Measurements from ENCODE around the gene VCAN. TPM values are rescaled to one million over a fixed set of nuclear protein-coding genes. Genes with fewer than 3 reads are reported as not detected.

VCAN gene
- total RNA-seq, 1 experiment from 2014 or later, result 31.7 TPM

DNA sequence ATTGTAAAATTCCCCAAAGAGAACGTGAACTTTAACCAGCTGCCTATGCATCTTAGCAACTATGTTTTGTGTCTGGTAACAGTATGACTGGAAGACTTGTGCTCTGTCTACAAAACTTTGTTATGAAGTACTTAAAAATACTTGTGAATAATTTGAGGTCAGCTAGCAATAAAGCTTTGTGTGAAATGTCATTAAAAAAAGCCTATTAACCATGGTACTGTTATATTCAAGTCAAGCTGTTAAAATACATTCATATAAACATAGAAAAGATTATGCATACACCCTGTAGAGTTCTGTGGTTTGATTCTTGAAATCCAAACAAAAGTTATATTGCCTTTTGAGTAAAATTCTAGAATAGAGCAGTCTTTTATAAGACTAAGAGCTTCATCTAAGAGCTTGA lies 60.1 kb downstream of the VCAN start:
- no peak for DNase-seq (ENCODE audit: low spot score)

DNA sequence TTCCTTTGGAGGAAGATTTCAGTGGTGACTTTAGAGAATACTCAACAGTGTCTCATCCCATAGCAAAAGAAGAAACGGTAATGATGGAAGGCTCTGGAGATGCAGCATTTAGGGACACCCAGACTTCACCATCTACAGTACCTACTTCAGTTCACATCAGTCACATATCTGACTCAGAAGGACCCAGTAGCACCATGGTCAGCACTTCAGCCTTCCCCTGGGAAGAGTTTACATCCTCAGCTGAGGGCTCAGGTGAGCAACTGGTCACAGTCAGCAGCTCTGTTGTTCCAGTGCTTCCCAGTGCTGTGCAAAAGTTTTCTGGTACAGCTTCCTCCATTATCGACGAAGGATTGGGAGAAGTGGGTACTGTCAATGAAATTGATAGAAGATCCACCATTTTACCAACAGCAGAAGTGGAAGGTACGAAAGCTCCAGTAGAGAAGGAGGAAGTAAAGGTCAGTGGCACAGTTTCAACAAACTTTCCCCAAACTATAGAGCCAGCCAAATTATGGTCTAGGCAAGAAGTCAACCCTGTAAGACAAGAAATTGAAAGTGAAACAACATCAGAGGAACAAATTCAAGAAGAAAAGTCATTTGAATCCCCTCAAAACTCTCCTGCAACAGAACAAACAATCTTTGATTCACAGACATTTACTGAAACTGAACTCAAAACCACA lies 67.4 kb downstream of the VCAN start:
- DNase-seq (ENCODE audit: low spot score), result no peak

DNA sequence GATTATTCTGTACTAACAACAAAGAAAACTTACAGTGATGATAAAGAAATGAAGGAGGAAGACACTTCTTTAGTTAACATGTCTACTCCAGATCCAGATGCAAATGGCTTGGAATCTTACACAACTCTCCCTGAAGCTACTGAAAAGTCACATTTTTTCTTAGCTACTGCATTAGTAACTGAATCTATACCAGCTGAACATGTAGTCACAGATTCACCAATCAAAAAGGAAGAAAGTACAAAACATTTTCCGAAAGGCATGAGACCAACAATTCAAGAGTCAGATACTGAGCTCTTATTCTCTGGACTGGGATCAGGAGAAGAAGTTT lies 67.9 kb downstream of the VCAN start:
- no peak for DNase-seq (ENCODE audit: low spot score)

DNA sequence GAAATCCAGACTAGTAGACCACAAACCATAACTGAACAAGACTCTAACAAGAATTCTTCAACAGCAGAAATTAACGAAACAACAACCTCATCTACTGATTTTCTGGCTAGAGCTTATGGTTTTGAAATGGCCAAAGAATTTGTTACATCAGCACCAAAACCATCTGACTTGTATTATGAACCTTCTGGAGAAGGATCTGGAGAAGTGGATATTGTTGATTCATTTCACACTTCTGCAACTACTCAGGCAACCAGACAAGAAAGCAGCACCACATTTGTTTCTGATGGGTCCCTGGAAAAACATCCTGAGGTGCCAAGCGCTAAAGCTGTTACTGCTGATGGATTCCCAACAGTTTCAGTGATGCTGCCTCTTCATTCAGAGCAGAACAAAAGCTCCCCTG lies 68.6 kb downstream of the VCAN start:
- DNase-seq (ENCODE audit: low spot score), result no peak

DNA sequence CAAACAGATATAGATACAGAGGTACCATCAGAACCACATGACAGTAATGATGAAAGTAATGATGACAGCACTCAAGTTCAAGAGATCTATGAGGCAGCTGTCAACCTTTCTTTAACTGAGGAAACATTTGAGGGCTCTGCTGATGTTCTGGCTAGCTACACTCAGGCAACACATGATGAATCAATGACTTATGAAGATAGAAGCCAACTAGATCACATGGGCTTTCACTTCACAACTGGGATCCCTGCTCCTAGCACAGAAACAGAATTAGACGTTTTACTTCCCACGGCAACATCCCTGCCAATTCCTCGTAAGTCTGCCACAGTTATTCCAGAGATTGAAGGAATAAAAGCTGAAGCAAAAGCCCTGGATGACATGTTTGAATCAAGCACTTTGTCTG lies 69.2 kb downstream of the VCAN start:
- no peak for DNase-seq (ENCODE audit: low spot score)

DNA sequence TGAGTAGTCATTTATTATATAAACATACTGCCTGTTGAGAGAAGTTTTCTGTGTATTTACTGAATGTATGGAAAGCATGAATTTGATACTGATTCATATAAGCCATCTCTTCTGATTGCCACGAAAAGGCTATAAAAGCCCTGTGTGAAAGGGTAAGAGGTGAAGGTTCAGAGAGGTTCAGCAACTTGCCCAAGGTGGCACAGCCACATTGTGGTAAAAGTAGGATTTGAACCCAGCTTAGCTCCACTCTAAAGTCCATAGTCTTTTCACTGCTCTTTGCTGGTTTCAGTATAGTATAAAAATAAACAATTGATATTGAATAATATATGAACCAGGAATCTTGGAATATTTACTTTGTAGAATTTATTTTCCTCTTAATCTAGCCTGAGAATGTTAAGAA lies 71.3 kb downstream of the VCAN start:
- DNase-seq (ENCODE audit: low spot score), result no peak

DNA sequence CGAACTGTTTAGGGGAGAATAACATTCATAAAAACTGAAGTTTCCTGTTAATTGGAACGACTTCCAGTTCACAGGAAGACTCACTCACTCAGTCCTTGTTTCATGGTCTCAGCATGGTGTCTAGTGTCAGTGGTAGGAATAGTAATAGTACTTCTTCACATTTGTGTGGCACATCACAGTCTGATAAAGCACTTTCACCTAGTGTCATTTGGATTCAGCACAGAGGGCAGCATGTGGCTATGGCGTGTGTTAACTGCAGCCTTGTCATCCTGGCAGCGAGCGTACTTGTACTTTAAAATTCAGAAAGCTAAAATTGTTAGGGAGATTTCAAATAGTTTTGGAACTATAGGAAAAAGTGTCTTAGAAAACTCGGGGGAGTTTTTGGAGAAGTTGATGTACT lies 72.4 kb downstream of the VCAN start:
- DNase-seq (ENCODE audit: low spot score), result no peak

DNA sequence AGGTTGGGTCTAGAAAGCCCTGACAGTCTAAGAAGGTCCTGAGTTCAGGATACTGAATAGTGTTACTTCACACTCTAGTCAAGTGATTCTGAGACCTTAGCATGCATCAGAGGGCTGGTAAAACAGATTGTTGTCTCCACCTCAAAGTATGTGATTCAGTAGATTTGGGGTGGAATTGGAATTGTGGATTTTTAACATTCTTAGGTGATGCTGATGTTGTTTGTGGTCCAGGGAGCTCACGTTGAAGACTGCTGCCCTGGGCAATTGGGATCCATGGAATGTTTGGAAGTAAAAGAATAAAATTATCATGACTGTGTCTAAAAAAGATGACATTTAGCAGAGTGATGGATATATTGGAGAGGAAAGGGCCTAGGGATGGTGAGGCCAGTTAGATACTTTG lies 75.6 kb downstream of the VCAN start:
- no peak for DNase-seq (ENCODE audit: low spot score)

DNA sequence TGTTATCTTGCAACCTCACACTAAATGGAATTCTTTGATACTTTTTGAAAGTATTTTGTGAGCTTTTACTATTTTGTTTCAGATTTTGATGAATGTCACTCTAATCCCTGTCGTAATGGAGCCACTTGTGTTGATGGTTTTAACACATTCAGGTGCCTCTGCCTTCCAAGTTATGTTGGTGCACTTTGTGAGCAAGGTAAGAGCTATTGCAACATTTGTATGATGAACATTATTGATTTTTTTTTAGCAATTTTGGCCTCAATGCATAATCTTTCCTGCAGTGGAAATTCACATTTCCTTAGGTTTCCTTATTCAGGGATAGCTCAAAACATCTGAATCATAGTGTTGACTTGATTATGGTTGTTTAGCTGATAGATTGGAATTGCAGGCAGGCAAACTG lies 76.3 kb downstream of the VCAN start:
- DNase-seq (ENCODE audit: low spot score), result no peak

DNA sequence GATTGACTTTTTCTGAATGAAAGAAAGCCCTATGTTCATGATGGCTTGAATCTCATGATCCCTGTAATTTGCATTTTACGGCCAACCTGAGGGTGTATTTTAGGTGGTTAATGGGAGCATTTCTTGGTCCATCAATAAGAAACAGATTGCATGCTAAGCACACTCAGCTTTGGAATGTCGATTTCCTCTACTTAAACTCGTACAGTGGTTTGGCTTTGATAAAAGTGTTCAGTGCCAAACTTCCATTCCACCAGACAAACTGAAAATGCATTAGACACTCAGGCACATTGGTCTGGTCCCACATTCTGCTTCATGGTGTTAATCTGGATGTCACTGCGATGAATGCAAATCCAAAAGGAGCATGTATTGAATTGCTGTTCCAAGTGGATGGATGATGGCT lies 77.0 kb downstream of the VCAN start:
- no peak for DNase-seq (ENCODE audit: low spot score)

DNA sequence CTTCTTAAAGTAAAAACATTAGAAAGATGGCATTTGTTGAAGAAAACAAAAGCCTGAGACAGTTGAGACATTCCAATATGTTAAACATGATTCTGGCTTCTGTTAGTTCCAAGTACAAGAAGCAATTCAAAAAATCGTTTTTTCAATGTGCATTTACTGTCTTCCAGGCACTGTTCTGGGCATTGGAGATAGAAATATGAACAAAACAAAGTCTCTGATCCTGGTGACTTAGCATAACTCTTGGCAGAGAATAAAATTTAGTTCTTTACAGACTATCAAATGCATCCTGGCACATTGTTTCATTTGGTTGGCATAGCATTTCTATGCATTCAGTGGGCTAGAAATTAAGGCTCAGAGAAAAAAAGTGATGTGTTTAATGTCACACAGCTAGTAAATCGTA lies 77.5 kb downstream of the VCAN start:
- no peak for DNase-seq (ENCODE audit: low spot score)

DNA sequence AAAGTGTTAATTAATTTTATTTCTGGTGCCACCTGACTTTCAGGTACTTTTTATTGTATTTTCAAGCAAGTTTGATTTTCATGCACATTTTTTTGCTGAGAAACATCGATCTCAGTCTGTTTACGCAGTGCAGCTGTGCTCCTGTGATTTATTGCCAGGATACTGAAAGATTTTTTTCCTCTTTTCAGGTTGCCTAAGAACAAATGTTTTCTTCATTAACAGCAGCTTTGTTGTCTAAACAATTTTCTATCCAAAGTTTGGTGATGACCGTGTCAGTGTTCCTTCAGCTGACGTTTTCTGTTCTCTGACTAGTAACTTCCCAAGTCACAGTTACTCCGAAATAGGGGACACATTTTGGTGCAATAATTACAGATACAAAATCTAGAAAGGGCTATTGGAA lies 78.1 kb downstream of the VCAN start:
- no peak for DNase-seq (ENCODE audit: low spot score)

DNA sequence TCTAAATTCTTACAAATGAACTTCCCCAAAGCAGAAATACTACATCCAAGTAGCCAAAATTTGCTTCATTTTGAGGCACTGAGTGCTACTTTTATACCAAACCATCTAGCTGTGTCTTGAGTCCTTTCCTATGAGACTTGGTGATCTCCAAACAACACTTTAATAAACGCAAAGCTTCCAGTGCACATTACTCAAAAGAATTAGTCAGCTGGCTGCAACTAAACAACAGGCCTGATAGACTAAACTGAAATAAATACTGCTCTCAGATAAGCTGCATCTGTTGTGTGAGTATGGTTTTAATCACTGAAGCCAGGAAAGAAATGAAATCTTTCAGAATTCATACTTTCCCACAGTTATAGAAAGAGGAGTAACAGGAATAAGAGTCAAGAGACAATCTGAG lies 80.3 kb downstream of the VCAN start:
- no peak for DNase-seq (ENCODE audit: low spot score)

DNA sequence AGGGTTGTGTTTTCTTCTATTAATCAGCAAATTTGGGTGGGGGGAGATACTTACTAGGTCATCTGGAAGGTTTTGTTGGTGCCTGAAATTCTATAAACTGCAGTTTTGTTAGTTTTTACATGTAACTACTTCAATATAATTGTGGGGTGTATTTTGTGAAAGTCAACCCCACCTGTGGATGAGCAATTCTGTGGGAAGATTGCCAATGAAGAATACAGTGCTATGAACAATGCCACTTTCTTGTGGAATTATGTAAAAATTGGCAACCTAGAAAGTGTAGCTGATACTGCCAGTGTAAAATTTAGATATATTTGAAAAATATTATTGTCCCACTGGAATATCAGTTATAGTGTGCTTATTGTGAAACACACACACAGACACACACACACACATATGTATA lies 80.7 kb downstream of the VCAN start:
- no peak for DNase-seq (ENCODE audit: low spot score)

DNA sequence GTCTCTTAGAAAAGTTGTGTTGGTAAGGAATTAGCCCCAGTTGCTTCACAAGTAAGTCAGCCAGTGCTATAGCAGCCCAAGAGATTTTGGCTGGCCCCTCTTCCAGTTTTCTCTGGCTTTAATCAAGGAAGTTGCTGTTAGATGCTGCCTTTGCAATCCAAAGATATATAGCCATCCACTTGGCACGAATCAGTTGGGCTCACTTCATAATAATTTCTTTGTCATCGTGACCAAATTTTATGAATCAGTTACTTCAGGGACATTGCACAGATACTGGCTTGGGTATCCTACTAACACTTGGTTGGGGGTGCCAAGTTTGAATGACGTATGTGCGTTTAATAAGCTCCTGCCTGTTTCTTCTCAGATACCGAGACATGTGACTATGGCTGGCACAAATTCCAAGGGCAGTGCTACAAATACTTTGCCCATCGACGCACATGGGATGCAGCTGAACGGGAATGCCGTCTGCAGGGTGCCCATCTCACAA lies 81.5 kb downstream of the VCAN start:
- no peak for DNase-seq (ENCODE audit: low spot score)

DNA sequence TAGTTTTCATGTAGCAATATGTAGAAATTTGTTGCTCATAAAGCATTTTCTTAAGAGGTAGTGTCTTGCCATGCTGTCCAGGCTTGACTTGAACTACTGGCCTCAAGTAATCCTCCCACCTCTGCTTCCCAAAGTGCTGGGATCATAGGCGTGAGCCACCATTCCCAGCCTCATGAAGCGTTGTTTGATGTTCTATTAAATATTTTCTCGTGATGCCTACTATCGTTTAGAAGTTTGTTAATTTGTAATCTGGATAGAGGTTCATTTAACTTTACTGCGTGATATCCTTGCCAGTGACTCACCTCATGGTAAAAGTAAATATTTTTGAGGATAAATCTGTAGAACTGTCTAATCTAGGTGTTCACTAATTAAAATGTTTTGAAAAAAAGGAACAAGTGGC lies 82.6 kb downstream of the VCAN start:
- DNase-seq (ENCODE audit: low spot score), result no peak

DNA sequence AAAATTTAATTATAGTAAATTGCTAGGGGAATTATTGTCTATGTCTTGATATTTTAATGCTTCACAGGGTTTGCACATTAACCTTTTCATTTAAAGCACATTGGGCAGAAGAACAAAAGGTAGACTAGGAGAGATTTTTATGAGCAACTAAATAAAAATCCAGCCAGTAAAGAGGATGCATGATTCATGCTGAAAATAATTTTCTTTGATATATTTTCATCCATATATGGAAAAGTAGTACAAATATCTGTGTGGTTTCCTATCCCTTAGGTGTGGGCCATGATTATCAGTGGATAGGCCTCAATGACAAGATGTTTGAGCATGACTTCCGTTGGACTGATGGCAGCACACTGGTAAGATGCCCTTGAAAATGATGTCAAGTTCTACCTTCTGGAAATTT lies 83.1 kb downstream of the VCAN start:
- DNase-seq (ENCODE audit: low spot score), result peak; percentile 34

DNA sequence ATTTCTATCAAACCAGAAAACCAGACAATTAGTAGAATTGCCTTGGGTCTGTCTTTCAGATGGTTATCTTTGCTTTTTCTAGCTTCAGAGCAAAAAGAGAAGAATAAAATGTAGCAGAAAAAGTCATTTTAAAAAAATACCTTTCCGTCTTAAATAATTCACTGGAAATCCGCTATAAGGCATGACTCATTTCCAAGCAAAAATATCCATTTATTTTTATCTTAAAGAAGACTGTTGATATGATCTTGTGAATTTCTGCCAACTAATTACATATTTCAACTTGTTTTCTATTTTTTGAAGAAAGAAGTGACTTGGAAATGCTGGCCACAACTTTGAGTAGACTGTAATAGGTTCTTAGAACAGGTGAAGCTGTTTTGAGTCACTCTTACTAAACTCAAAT lies 83.7 kb downstream of the VCAN start:
- no peak for DNase-seq (ENCODE audit: low spot score)

DNA sequence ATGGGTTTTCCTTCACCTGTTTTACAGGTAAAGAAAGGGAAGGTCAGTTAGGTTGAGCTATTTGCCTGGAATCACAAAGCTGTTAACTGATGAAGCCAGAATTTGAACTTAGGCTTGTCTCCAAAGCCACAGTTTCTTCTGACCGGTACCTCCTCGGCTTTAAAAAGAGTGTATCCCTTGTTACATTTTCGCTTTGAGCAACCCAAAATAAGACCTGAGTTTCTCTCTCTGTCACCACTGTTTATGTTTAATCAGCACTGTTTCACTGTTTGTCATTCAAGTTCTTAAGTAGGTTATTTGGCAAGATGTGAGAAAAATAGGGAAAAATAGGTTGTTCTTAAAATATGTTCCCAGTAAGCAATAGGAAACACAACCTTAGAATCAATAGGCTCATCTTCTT lies 84.6 kb downstream of the VCAN start:
- no peak for DNase-seq (ENCODE audit: low spot score)

DNA sequence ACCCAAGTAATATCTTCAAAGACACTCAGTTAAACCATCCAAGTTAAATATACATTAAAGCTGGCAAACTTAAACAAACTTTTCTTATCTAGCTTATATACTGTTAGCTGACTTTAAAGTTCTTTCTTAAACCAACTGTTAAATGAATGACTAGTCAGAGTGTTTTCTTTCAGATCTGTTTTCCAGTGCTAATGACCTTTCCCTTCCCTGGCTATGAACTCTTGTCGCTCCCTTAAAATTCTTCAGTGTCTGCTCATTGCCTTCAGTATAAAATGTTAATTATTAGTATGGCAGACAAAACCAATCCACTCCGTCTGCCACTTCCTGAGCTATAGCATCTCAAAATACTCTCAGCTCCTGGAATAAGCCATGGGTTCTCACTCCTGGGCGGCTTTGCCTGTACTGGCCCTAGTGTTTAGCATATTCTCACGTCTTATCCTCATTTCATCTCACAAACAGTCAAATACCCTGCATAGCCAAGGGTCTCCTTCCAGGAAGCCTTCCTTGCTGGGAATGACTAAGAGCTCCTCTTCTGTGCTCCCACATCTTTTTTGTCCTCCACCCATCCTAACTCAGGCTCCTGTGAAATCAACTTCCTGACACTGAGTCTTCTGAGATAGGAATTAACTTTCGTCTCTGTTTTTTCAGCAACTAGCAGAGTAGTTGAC lies 87.7 kb downstream of the VCAN start:
- no peak for DNase-seq (ENCODE audit: low spot score)

DNA sequence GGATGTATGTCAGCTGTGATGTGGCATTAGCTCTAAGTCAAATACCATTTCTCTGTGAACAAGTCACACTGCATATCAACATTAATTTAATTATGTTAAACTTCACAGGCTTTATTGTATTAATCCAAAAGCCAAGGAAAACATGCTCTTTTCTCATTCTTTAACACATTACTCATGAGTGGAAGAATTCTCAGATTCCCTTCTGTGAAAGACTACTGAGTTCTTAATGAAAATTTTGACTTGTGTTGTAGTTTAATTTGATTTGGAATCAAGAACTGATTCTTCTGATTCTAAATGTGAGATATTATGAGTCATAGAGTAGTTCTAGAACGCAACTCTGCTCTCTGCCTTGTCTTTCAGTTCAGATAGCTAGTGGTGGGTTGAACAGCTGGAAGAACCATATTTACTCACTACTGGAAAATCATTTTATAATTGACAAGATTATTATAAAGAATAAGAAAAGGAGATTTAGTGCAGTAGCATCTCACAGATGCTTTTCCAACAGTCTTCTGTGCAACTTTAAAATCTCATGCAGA lies 90.6 kb downstream of the VCAN start:
- no peak for DNase-seq (ENCODE audit: low spot score)

DNA sequence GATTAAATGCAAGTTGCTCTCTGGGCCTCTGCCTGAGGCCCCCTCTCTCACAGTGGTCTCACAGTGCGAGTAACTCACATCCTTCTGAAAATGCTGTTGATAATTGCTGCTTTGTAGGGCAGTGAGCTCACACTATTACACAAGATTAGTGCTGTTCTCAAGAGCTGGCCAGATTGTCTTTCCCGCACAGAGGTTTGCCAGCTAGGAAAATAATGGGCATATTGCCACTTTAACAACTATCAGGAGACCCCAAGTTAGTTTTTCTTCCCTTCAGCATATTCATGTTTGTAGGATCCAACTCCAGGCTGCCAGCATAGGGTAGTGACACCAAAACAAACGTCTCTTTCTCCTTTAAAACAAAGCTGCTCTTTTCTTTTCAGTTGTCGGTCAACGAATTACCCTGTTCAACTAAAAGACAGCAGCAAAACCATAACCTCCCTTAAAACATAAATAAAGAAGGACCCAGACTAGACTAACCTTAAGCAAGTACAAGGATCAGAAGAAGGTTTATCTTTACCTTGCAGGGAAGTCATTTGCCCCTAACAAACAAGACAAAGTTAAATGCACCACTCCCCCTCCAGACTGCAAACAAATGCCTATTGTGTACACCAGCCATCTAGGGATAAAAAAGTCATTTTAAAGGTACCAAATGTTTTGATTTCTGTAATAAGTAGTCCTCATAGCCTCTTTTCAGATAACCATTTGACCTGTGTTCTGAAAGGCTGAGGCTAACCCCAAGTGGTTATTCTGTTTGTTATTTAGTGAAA lies 91.4 kb downstream of the VCAN start:
- no peak for DNase-seq (ENCODE audit: low spot score)

DNA sequence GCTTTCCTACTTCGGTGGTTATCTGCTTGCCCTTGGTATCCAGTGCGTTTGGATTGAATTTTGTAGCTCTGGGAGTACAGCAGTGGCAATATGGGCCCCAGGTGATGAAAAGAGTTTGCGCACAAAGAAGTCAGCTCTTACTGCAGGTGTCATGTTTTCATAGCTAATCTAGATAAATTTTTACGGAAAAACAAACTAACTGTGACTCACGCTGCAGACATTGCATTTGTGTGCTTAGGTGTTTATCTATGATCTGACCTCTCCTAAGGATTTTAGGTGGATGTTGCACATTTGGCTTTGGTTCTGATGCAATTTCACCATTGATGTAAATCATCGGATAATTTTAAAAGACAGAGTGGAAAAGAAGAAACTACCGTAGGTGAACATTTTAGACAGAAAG lies 92.1 kb downstream of the VCAN start:
- DNase-seq (ENCODE audit: low spot score), result no peak

Data from A172 (cell line).